HEK293 (cell line): Measurements from ENCODE around the gene PDE6B.

Experiments
- CTCF ChIA-PET: fragments of 350-600 bp; formaldehyde crosslinking; extraction: SDS; loops from one replicate; lab custom pipeline; 2021; ENCODE audit warnings: antibody characterized with exemption; lab: Yijun Ruan, JAX
- POLR2A ChIA-PET: fragments of 300-600 bp; formaldehyde crosslinking; extraction: SDS; loops from one replicate; lab custom pipeline; 2020; ENCODE audit warnings: antibody characterized with exemption, inconsistent platforms; lab: Yijun Ruan, JAX
- H3K27ac ChIP-seq: fragments of 200-500 bp; sonication (Bioruptor generic); 2 replicates; pipeline ENCODE4 v1.5.1; 2014; ENCODE audit warnings: low read depth, low read length, control low read depth, inconsistent platforms; ENCODE audit errors: extremely low read depth
- H3K36me3 ChIP-seq, 2 experiments: fragments of 200-500 bp in 1 of 2; sonication (Bioruptor generic) in 1 of 2; 1 replicate in 1 of 2; 2 replicates in 1 of 2; pipeline ENCODE4 v1.5.1; 2014 to 2017; ENCODE audit warnings: inconsistent platforms in 2 of 2, low read length in 2 of 2; ENCODE audit not compliant: control insufficient read depth in 2 of 2, insufficient read depth in 1 of 2
- H3K4me1 ChIP-seq: fragments of 200-500 bp; sonication (Bioruptor generic); 2 replicates; pipeline ENCODE4 v1.5.1; 2014; ENCODE audit warnings: mild to moderate bottlenecking, low read length, inconsistent platforms; ENCODE audit not compliant: control insufficient read depth, insufficient read depth
- H3K4me3 ChIP-seq: 2 replicates; pipeline ENCODE4 v1.5.1; 2011; ENCODE audit warnings: low read depth, mild to moderate bottlenecking, control low read depth, low read length, moderate library complexity
- H3K9me3 ChIP-seq: fragments of 200-500 bp; sonication (Bioruptor generic); 2 replicates; pipeline ENCODE4 v1.5.1; 2014; ENCODE audit warnings: low read depth, low read length, inconsistent platforms; ENCODE audit not compliant: control insufficient read depth, insufficient read depth
- BCL11A ChIP-seq: fragments of 450-650 bp; formaldehyde crosslinking; IDR thresholded peaks from 2 replicates; pipeline ENCODE4 v1.5.1; 2016; ENCODE audit warnings: low read depth, missing biosample characterization, missing genetic modification characterization
- EGR2 ChIP-seq: fragments of 450-650 bp; formaldehyde crosslinking; IDR thresholded peaks from 2 replicates; pipeline ENCODE4 v1.5.1; 2016; ENCODE audit warnings: low read depth, missing biosample characterization, missing genetic modification characterization
- PRDM1 ChIP-seq: fragments of 450-650 bp; formaldehyde crosslinking; IDR thresholded peaks from 2 replicates; pipeline ENCODE4; 2016; ENCODE audit warnings: missing biosample characterization, missing genetic modification characterization
- ZFP69B ChIP-seq: fragments of 450-650 bp; formaldehyde crosslinking; IDR thresholded peaks from 2 replicates; pipeline ENCODE4 v1.5.1; 2016; ENCODE audit warnings: missing biosample characterization, missing genetic modification characterization
- ZNF121 ChIP-seq: fragments of 450-650 bp; formaldehyde crosslinking; IDR thresholded peaks from 2 replicates; pipeline ENCODE4 v1.5.1; 2016; ENCODE audit warnings: missing biosample characterization, missing genetic modification characterization
- ZNF324 ChIP-seq: fragments of 450-650 bp; formaldehyde crosslinking; IDR thresholded peaks from 2 replicates; pipeline ENCODE4 v1.5.1; 2016; ENCODE audit warnings: missing biosample characterization, missing genetic modification characterization
- ZNF335 ChIP-seq: fragments of 450-650 bp; formaldehyde crosslinking; conservative IDR thresholded peaks from 2 replicates; pipeline ENCODE4 v1.5.1; 2016; ENCODE audit warnings: missing biosample characterization, missing genetic modification characterization
- ZNF423 ChIP-seq: fragments of 450-650 bp; formaldehyde crosslinking; IDR thresholded peaks from 2 replicates; pipeline ENCODE4 v1.5.1; 2016; ENCODE audit warnings: missing biosample characterization, missing genetic modification characterization
- ZNF549 ChIP-seq: fragments of 450-650 bp; IDR thresholded peaks from 2 replicates; pipeline ENCODE4 v1.5.1; 2018; ENCODE audit warnings: missing biosample characterization, missing genetic modification characterization, mild to moderate bottlenecking, inconsistent platforms, moderate library complexity
- ZNF670 ChIP-seq: fragments of 450-650 bp; formaldehyde crosslinking; IDR thresholded peaks from 2 replicates; pipeline ENCODE4 v1.5.1; 2016; ENCODE audit warnings: missing biosample characterization, missing genetic modification characterization, low read depth
- ZNF776 ChIP-seq: fragments of 450-650 bp; formaldehyde crosslinking; IDR thresholded peaks from 2 replicates; pipeline ENCODE4 v1.5.0; 2017; ENCODE audit warnings: missing biosample characterization, missing genetic modification characterization, borderline replicate concordance
- ZSCAN16 ChIP-seq: fragments of 450-650 bp; formaldehyde crosslinking; IDR thresholded peaks from 2 replicates; pipeline ENCODE4 v1.5.1; 2016; ENCODE audit warnings: missing biosample characterization, missing genetic modification characterization
- TF ChIP-seq, protein P1 (sequence below): fragments of 450-650 bp; formaldehyde crosslinking; conservative IDR thresholded peaks from 2 replicates; pipeline ENCODE4 v1.5.1; 2016; ENCODE audit warnings: low read depth, missing biosample characterization, missing genetic modification characterization
- TF ChIP-seq, protein P2 (sequence below): fragments of 450-650 bp; formaldehyde crosslinking; IDR thresholded peaks from 2 replicates; pipeline ENCODE4 v1.5.1; 2016; ENCODE audit warnings: missing biosample characterization, missing genetic modification characterization
- TF ChIP-seq, protein P3 (sequence below): fragments of 450-650 bp; formaldehyde crosslinking; IDR thresholded peaks from 2 replicates; pipeline ENCODE4 v1.5.1; 2016; ENCODE audit warnings: missing biosample characterization, missing genetic modification characterization
- TF ChIP-seq, protein P4 (sequence below): fragments of 450-650 bp; IDR thresholded peaks from 2 replicates; pipeline ENCODE4 v1.5.1; 2018; ENCODE audit warnings: missing biosample characterization, mild to moderate bottlenecking, missing genetic modification characterization

Gene PDE6B

DNA sequence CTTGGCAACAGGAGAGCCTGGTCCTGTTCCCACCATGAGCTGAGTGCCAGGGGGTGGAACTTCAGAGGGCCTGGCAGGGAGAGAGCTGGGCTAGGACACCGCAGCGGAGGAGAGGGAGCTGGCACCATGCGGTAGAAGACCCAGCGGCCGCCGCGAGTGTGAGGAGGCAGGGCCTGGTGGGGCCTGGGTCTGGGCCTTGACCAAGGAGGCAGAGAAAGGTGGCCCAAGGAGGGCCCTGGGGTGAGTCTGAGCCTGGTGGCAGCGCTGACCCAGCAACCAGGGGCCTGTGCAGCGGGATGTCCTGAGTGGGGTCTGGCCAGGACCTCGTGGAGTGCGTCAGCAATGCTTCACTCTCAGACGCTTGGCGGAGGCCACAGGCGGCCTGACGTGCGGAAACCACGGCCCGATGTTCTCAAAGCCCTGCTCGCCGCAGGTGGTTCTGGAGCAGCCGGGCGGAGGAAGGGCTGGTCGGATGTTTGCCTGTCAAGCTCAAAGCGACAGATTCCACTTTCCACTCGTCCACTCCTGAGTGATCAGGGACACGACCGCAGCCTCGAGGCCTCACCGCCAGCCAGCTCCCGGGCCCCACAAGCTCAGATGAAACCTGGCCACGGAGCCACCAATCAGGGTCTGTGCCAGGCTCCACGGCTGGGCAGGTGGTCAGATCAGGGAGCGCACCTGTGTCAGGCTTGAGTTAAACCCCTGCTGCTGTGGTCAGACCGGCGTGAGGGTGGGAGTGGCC, 27.9 kb downstream of the PDE6B start:
- ChIA-PET POLR2A (no interaction called here), CTCF (no interaction called here)
- Histone ChIP-seq H3K4me1 (no peaks in the 10 kb centered on the region), H3K27ac (no peak overlapping the region), H3K36me3 (no peaks in the 10 kb centered on the region), H3K4me3 (no peak overlapping the region), H3K9me3 (no peaks in the 10 kb centered on the region)
- TF ChIP-seq, protein P1, sequence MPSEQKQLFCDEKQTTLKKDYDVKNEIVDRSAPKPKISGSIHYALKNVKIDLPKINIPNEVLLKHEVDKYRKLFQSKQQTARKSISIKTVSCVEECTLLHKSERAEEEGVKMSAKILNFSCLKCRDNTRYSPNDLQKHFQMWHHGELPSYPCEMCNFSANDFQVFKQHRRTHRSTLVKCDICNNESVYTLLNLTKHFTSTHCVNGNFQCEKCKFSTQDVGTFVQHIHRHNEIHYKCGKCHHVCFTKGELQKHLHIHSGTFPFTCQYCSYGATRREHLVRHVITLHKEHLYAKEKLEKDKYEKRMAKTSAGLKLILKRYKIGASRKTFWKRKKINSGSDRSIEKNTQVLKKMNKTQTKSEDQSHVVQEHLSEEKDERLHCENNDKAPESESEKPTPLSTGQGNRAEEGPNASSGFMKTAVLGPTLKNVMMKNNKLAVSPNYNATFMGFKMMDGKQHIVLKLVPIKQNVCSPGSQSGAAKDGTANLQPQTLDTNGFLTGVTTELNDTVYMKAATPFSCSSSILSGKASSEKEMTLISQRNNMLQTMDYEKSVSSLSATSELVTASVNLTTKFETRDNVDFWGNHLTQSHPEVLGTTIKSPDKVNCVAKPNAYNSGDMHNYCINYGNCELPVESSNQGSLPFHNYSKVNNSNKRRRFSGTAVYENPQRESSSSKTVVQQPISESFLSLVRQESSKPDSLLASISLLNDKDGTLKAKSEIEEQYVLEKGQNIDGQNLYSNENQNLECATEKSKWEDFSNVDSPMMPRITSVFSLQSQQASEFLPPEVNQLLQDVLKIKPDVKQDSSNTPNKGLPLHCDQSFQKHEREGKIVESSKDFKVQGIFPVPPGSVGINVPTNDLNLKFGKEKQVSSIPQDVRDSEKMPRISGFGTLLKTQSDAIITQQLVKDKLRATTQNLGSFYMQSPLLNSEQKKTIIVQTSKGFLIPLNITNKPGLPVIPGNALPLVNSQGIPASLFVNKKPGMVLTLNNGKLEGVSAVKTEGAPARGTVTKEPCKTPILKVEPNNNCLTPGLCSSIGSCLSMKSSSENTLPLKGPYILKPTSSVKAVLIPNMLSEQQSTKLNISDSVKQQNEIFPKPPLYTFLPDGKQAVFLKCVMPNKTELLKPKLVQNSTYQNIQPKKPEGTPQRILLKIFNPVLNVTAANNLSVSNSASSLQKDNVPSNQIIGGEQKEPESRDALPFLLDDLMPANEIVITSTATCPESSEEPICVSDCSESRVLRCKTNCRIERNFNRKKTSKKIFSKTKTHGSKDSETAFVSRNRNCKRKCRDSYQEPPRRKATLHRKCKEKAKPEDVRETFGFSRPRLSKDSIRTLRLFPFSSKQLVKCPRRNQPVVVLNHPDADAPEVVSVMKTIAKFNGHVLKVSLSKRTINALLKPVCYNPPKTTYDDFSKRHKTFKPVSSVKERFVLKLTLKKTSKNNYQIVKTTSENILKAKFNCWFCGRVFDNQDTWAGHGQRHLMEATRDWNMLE (tag by site-specific recombination), result no peak
- TF ChIP-seq, protein P2, sequence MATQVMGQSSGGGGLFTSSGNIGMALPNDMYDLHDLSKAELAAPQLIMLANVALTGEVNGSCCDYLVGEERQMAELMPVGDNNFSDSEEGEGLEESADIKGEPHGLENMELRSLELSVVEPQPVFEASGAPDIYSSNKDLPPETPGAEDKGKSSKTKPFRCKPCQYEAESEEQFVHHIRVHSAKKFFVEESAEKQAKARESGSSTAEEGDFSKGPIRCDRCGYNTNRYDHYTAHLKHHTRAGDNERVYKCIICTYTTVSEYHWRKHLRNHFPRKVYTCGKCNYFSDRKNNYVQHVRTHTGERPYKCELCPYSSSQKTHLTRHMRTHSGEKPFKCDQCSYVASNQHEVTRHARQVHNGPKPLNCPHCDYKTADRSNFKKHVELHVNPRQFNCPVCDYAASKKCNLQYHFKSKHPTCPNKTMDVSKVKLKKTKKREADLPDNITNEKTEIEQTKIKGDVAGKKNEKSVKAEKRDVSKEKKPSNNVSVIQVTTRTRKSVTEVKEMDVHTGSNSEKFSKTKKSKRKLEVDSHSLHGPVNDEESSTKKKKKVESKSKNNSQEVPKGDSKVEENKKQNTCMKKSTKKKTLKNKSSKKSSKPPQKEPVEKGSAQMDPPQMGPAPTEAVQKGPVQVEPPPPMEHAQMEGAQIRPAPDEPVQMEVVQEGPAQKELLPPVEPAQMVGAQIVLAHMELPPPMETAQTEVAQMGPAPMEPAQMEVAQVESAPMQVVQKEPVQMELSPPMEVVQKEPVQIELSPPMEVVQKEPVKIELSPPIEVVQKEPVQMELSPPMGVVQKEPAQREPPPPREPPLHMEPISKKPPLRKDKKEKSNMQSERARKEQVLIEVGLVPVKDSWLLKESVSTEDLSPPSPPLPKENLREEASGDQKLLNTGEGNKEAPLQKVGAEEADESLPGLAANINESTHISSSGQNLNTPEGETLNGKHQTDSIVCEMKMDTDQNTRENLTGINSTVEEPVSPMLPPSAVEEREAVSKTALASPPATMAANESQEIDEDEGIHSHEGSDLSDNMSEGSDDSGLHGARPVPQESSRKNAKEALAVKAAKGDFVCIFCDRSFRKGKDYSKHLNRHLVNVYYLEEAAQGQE (tag by site-specific recombination), result no peak
- TF ChIP-seq, protein P3, sequence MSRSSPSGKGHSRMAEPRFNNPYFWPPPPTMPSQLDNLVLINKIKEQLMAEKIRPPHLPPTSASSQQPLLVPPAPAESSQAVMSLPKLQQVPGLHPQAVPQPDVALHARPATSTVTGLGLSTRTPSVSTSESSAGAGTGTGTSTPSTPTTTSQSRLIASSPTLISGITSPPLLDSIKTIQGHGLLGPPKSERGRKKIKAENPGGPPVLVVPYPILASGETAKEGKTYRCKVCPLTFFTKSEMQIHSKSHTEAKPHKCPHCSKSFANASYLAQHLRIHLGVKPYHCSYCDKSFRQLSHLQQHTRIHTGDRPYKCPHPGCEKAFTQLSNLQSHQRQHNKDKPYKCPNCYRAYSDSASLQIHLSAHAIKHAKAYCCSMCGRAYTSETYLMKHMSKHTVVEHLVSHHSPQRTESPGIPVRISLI (tag by site-specific recombination), result no peak

DNA sequence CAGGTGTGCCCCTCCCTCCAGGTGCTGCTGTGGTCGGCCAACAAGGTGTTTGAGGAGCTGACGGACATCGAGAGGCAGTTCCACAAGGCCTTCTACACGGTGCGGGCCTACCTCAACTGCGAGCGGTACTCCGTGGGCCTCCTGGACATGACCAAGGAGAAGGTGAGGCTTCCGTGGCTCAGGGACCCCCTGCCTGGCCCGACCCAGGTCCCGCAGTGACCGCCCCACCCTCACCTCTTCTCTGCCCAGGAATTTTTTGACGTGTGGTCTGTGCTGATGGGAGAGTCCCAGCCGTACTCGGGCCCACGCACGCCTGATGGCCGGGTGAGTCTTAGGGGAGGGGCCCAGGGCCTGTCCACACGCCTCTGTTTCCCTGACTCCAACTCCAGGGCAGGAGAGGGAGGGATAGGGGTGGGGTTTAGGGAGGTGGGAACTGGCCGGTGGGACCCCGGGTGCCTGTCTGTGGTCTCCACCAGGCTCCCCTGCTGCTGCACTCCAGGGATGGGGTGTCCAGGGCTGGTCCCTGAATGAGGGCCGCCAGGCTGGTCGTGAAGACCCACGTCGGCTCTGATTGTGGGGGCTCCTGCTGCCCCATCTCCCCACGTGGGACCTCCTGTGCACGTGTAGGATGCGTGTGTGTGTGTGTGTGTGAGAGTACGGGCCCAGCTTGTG, 28.6 kb downstream of the PDE6B start:
- no peak overlapping the region for H3K4me3 ChIP-seq
- ChIA-PET POLR2A (no interaction called here), CTCF (no interaction called here)
- H3K9me3 ChIP-seq, result no peaks in the 10 kb centered on the region
- H3K4me1 ChIP-seq, result no peaks in the 10 kb centered on the region
- H3K36me3 ChIP-seq, result no peaks in the 10 kb centered on the region
- no peak overlapping the region for H3K27ac ChIP-seq
- no peak for TF ChIP-seq ZNF335 (tag by site-specific recombination)
- no peak for TF ChIP-seq ZNF670 (tag by site-specific recombination)
- TF ChIP-seq ZNF549 (tag by site-specific recombination), result no peak
- TF ChIP-seq BCL11A, result no peak
- no peak for TF ChIP-seq ZNF121
- TF ChIP-seq EGR2, result no peak
- TF ChIP-seq ZFP69B, result no peak
- TF ChIP-seq, protein P1 (tag by site-specific recombination), result no peak
- TF ChIP-seq, protein P4, sequence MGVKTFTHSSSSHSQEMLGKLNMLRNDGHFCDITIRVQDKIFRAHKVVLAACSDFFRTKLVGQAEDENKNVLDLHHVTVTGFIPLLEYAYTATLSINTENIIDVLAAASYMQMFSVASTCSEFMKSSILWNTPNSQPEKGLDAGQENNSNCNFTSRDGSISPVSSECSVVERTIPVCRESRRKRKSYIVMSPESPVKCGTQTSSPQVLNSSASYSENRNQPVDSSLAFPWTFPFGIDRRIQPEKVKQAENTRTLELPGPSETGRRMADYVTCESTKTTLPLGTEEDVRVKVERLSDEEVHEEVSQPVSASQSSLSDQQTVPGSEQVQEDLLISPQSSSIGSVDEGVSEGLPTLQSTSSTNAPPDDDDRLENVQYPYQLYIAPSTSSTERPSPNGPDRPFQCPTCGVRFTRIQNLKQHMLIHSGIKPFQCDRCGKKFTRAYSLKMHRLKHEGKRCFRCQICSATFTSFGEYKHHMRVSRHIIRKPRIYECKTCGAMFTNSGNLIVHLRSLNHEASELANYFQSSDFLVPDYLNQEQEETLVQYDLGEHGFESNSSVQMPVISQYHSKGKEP (tag by site-specific recombination), result no peak
- TF ChIP-seq PRDM1 (tag by site-specific recombination), result no peak
- no peak for TF ChIP-seq ZNF324 (tag by site-specific recombination)
- no peak for TF ChIP-seq ZNF776 (tag by site-specific recombination)
- no peak for TF ChIP-seq ZNF423
- no peak for TF ChIP-seq ZSCAN16 (tag by site-specific recombination)
